ENCODE measurements around the gene IREB2. TPM values are rescaled to one million over a fixed set of nuclear protein-coding genes. Genes with fewer than 3 reads are reported as not detected.
A peak's percentile ranks its signal among the peaks of the same experiment; 100 is the strongest.

IREB2 gene
- 21.6 and 34.2 TPM in 2 replicates for total RNA-seq
- 23.4 and 30.4 TPM in 2 replicates for polyA plus RNA-seq

- Histone ChIP-seq H3K27ac (peak within 1 kb of the TSS; percentile 97), H3K4me1 (ENCODE audit: low read depth) (peaks cover 6% of the 10 kb centered on the region), H3K4me3 (peak within 1 kb of the TSS; percentile 70), H3K27me3 (peaks cover under 1% of the 10 kb centered on the region), H3K36me3 (peaks cover 15% of the 10 kb centered on the region), H3K9me3 (ENCODE audit: low read depth) (no peaks in the 10 kb centered on the region)
- peak; percentile 99 for DNase-seq (ENCODE audit: low read depth in 1 of 2, low spot score in 1 of 2)
- TF ChIP-seq CTCF (IDR thresholded peaks at IDR 0.05; ENCODE audit: low read depth, low read length), result no peak
Measured at GRCh38 chr15:78437762-78438618, at the start of gene IREB2. IREB2 (plus strand) TSS chr15:78438216; CDS start chr15:78438338, 122 bp downstream.

GRCh38 chr15:78388865-78389264, 49.2 kb upstream of the IREB2 start:
- no peak for DNase-seq (ENCODE audit: low read depth in 1 of 2, low spot score in 1 of 2)
- no peaks in the 10 kb centered on the region for H3K36me3 ChIP-seq
- TF ChIP-seq CTCF (IDR thresholded peaks at IDR 0.05; ENCODE audit: low read depth, low read length), result no peak
- H3K27ac ChIP-seq, result no peak overlapping the region
- H3K4me3 ChIP-seq, result no peak overlapping the region
- H3K4me1 ChIP-seq (ENCODE audit: low read depth), result no peaks in the 10 kb centered on the region
- no peaks in the 10 kb centered on the region for H3K27me3 ChIP-seq
- H3K9me3 ChIP-seq (ENCODE audit: low read depth), result no peaks in the 10 kb centered on the region

GRCh38 chr15:78389322-78389721, 48.7 kb upstream of the IREB2 start:
- no peaks in the 10 kb centered on the region for H3K9me3 ChIP-seq (ENCODE audit: low read depth)
- no peaks in the 10 kb centered on the region for H3K4me1 ChIP-seq (ENCODE audit: low read depth)
- H3K27me3 ChIP-seq, result no peaks in the 10 kb centered on the region
- no peak for DNase-seq (ENCODE audit: low read depth in 1 of 2, low spot score in 1 of 2)
- no peak for TF ChIP-seq CTCF (IDR thresholded peaks at IDR 0.05; ENCODE audit: low read depth, low read length)
- H3K4me3 ChIP-seq, result no peak overlapping the region
- H3K27ac ChIP-seq, result no peak overlapping the region
- no peaks in the 10 kb centered on the region for H3K36me3 ChIP-seq

GRCh38 chr15:78389738-78390137, 48.3 kb upstream of the IREB2 start:
- Histone ChIP-seq H3K27ac (no peak overlapping the region), H3K4me1 (ENCODE audit: low read depth) (no peaks in the 10 kb centered on the region), H3K4me3 (no peak overlapping the region), H3K27me3 (no peaks in the 10 kb centered on the region), H3K9me3 (ENCODE audit: low read depth) (no peaks in the 10 kb centered on the region), H3K36me3 (no peaks in the 10 kb centered on the region)
- no peak for TF ChIP-seq CTCF (IDR thresholded peaks at IDR 0.05; ENCODE audit: low read depth, low read length)
- no peak for DNase-seq (ENCODE audit: low read depth in 1 of 2, low spot score in 1 of 2)

GRCh38 chr15:78390242-78390641, 47.8 kb upstream of the IREB2 start:
- Histone ChIP-seq H3K27me3 (no peaks in the 10 kb centered on the region), H3K36me3 (no peaks in the 10 kb centered on the region), H3K27ac (no peak overlapping the region), H3K9me3 (ENCODE audit: low read depth) (no peaks in the 10 kb centered on the region), H3K4me1 (ENCODE audit: low read depth) (peaks cover 4% of the 10 kb centered on the region), H3K4me3 (no peak overlapping the region)
- no peak for DNase-seq (ENCODE audit: low read depth in 1 of 2, low spot score in 1 of 2)
- no peak for TF ChIP-seq CTCF (IDR thresholded peaks at IDR 0.05; ENCODE audit: low read depth, low read length)
